RCC 7860 (cell line): Measurements from ENCODE around the gene SH3BP5L.
A peak's percentile ranks its signal among the peaks of the same experiment; 100 is the strongest.

Experiments
- DNase-seq: peaks from one replicate; pipeline ENCODE4 v3.0.0-alpha.2; 2015; ENCODE audit warnings: low spot score
- FAIRE-seq: peaks from 2 replicates; lab custom pipeline; 2012; peaks lifted over from hg19 to GRCh38; lab: Jason Lieb, UNC

SH3BP5L gene

DNA sequence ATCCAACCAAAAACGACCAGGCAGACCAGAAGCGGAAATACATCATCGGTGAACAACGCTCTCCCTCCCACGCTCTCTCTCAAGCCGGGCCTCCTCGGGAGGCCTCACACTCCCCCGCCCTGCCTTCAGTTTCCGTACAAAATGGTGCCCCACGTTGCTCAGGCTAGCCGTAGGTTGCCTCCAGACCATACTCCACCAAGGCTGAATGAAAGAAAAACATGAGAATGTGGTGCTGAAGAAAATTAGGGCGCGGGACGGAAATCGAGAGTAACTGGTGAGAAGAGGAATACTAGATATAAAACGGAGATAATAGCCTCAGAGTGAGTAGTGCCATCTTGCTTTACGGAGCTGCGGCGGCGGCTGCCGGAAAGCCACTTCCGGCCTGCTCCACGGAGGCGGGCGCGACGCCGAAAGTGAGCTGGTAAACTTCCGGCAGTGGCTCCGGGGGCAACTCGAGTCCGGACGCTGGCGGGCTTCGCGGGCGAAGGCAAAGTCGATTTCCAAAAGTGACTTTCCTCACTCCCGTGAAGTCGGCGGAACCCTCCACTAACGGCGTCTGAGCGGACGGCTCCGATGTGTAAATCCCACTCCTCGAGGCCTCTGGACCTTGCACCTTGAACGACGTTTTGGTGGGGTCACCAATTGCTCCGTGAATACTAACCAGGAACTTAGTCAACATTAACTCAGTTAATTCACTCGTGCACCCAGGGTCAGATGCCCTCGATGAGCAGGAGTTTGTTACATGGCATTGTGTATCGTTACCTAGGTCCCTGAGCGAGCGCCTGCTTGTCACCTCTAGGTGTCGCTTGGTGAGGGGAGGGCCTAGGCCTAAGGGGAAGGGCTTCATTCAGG, at the start of gene SH3BP5L:
TSS of gene SH3BP5L (minus strand) at position 7 of the 852 bp plus-strand sequence. CDS start 980 bp downstream, outside the sequence.
- peak; percentile 94 for DNase-seq
- peak; percentile 22 for FAIRE-seq

- DNase-seq (peak; percentile 93), FAIRE-seq (no peak)
These were observed 48.3 kb upstream of the SH3BP5L start for GRCh38 chr1:248873993-248874533.

GRCh38 chr1:248873409-248873992, 47.8 kb upstream of the SH3BP5L start:
- FAIRE-seq (peak; percentile 83), DNase-seq (peak; percentile 98)

GRCh38 chr1:248872752-248873408, 47.2 kb upstream of the SH3BP5L start:
- FAIRE-seq (no peak), DNase-seq (peak; percentile 75)

GRCh38 chr1:248871837-248872401, 46.2 kb upstream of the SH3BP5L start:
- DNase-seq: no peak
- FAIRE-seq: no peak

GRCh38 chr1:248862998-248863881, 37.5 kb upstream of the SH3BP5L start:
- peak; percentile 14 for DNase-seq
- FAIRE-seq: no peak

DNA sequence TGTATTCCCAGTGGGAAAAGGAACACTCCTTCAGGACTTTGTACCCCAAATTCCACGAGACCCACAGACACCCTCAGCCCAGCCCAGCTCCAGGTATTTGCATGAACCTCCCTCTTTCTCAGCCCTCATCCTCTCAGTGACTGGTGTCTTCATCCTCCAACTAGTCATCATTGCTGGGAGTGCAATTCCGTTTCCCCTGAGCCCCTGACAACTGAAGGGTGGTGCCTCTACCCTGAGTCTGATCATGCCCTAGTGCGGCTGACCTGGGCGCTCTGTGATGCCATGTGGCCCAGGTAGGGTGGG, 36.9 kb upstream of the SH3BP5L start:
- FAIRE-seq (no peak), DNase-seq (no peak)

DNA sequence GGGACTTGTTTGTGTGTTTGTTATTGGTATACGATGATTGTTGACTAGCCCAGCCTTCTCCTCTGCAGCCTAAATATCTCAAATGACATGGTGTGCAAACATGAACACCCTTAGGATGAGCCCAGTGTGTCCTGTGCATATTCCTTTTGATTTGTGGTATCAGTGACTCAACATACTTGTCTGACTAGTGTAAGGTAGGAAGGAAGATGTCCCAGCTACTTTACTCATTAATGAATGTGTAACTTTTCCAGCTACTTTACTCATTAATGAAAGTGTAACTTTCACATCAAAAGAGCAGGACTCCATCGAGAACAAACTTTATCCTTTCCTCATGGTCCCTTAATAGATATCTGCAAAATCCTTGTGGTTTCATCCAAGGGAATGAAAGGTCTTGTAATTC, 35.9 kb upstream of the SH3BP5L start:
- peak; percentile 26 for FAIRE-seq

DNA sequence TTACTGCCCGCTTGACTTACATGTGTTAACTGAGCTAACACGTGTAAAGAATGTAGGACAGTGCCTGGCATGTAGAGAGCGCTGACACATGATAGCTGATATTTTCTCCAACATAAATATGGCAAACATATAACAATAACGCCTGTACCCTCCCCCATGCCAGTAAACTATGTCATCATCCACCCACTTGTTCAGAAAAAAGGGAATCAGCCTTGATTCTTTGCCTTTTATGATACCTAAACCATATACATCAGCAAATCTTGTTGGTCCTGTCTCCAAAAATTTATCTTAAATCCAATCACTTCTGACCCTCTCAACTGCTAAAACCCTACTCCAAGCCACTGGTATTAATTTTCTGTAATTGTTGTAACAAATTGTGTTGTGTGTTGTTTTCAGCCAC, 34.3 kb upstream of the SH3BP5L start:
- FAIRE-seq (no peak), DNase-seq (no peak)

More for the DNA sequence above, 35.9 kb upstream of the SH3BP5L start:
- peak; percentile 35 for DNase-seq

GRCh38 chr1:248858891-248859889, 33.5 kb upstream of the SH3BP5L start, which contains the start of gene ZNF692:
TSS of gene ZNF692 (minus strand) at chr1:248859085. CDS start at chr1:248858309, 776 bp downstream.
- DNase-seq: peak; percentile 94
- no peak for FAIRE-seq

DNA sequence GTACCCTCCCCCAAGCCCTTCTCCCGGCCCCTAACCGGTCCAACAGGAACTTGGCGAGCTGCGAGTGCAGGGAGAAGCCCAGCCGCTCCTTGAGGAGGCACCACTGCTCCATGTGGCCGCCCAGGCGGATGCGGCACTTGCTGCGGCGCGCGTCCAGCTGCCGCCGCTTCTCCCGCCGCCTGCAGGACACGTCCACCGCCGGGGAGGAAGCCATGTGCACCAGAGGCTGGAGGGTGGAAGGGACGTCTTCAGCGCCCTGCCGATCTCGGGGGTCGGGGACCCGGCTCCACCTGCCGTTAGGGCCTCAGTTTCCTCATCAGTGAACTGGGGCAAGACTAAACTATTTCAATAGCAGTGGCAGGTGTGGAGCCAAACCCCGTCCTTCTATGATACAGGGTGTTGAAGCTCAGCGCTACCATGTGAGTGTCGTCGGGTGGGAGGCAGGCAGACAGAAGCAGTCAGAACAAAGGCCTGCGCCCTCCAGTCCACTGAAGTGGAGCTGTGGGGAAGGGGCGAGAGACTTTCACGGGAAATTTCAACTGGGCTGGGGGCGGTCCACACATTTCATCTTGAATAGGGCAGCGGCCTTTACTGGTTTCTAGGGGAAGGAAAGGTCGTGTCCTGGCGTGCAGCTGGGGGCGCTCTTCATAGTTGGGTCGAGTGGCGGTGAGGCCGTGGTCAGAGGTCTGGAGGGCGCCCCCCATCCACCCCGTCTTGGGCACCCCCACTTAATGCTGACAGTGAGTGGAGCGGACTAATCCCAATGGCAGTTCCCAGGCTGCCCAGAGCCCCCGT, 32.6 kb upstream of the SH3BP5L start:
- FAIRE-seq: no peak
- peak; percentile 58 for DNase-seq

- FAIRE-seq (no peak), DNase-seq (no peak)
These were observed 32.0 kb upstream of the SH3BP5L start for GRCh38 chr1:248857749-248858095.

- FAIRE-seq (no peak), DNase-seq (no peak)
These were observed 31.5 kb upstream of the SH3BP5L start for GRCh38 chr1:248857201-248857600.

DNA sequence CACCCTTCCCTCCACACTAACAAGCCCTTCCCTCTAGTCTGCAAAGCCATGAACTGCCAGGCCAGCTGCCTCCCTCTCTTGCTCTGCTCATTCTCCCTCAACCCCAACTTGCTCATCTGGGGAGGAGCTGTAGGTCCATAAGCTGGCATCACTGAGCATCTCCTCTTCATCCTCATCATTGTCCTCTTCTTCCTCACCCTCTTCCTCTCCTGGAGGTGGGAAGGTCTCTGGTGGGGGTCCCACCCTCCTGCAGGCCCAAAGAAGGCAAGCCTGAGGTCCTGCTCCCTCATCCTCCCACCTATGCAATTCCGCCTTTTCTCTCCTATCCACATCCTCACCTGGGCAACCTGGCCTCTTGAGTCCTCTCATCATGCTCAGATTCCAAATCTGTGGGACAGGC, 30.5 kb upstream of the SH3BP5L start:
- FAIRE-seq: no peak

DNA sequence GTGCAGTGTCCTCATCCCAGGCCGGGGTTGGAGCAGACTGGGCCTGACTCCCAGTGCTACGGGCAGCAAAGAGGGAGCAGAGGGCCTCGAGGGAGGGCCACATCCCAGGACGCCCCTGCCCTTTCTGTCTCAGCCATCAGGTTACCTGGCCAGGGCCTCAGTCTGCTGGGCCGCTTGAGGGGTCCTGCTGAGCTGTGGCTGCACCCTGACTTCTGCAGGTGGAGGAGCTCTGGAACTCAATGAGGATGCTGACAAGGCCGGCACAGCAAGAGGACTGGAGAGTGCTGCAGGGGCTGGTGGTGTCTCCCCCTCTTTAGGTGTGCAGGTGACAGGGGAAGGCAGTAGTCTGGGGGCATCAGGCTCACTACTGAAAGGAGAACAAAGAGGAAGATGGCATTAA, 29.9 kb upstream of the SH3BP5L start:
- DNase-seq (no peak), FAIRE-seq (no peak)

More for the DNA sequence above, 30.5 kb upstream of the SH3BP5L start:
- DNase-seq: no peak

DNA sequence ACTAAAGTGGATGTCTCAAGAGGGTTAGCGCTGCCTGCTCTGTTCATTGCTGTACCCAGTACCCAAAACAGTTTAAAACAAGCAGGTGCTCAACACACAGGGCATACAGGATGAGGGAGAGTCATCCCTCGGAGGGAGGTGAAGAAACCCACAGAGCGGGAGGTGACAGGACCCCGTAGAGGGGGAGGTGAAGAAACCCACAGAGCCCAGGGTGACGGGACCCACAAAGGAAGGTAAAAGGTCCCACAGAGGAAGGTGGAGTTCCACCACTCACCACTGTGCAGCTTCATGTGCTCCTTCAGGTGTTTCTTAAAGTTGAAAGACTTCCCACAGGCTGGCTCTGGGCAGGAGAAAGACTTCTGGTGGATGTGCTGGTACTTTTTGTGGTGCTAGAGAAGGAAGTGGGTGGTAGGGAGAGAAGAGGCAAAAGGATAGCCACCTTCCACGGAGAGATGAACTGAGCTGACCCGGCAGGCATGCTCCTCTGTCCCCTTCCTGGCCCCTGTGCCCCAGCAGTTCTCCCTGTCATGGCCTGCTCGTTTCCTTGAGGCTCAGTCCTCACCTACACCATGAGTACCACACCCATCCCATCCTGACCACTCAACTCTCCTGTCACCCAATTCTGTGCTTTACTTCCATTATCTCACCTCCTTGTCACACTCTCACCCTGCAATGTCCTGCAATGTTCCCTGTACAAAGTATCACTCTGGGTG, 28.1 kb upstream of the SH3BP5L start:
- FAIRE-seq: no peak
- no peak for DNase-seq
